Measurements from ENCODE around the gene TMEM132D.

Gene TMEM132D

GRCh38 chr12:129619271-129619670 is 284.6 kb downstream of the TMEM132D start:
- H3K27me3 ChIP-seq (ENCODE audit: control insufficient read depth, insufficient read depth, low read length): no peaks in the 10 kb centered on the region
- H3K9ac ChIP-seq (ENCODE audit: low read length): no peak overlapping the region
- no peak overlapping the region for H3K4me3 ChIP-seq (ENCODE audit: low read length)
- no peaks in the 10 kb centered on the region for H3K9me3 ChIP-seq (ENCODE audit: control insufficient read depth, low read length)
- H3K36me3 ChIP-seq (ENCODE audit: control insufficient read depth, insufficient read depth, low read length): no peaks in the 10 kb centered on the region
- H3K4me1 ChIP-seq (ENCODE audit: control insufficient read depth, insufficient read depth, low read length): no peaks in the 10 kb centered on the region

DNA sequence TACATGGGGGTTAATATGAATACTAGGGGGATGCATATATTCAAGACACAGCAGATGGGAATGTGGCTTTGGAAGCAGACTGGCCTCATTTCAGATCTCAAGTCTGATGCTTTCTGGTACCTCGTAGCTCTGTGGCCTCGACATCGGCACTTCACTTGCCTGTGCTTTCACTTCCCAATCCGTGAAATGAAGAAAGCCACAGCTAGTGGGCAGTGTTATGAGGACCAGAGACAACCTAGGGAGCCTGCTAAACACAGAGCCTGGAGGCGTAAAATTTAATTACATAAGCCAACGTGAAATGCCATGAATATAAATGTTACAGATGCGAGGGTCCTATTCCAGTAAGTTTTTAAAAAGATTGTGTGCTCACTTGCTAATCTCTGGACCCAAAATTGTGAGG is 286.0 kb downstream of the TMEM132D start:
- H3K9me3 ChIP-seq (ENCODE audit: control insufficient read depth, low read length): no peaks in the 10 kb centered on the region
- H3K4me1 ChIP-seq (ENCODE audit: control insufficient read depth, insufficient read depth, low read length): no peaks in the 10 kb centered on the region

GRCh38 chr12:129615001-129615400 is 288.8 kb downstream of the TMEM132D start:
- no peaks in the 10 kb centered on the region for H3K9me3 ChIP-seq (ENCODE audit: control insufficient read depth, low read length)
- no peak overlapping the region for H3K9ac ChIP-seq (ENCODE audit: low read length)
- no peaks in the 10 kb centered on the region for H3K27me3 ChIP-seq (ENCODE audit: control insufficient read depth, insufficient read depth, low read length)
- H3K4me1 ChIP-seq (ENCODE audit: control insufficient read depth, insufficient read depth, low read length): no peaks in the 10 kb centered on the region
- H3K4me3 ChIP-seq (ENCODE audit: low read length): no peak overlapping the region
- H3K36me3 ChIP-seq (ENCODE audit: control insufficient read depth, insufficient read depth, low read length): no peaks in the 10 kb centered on the region

More for the DNA sequence above, 286.0 kb downstream of the TMEM132D start:
- H3K27me3 ChIP-seq (ENCODE audit: control insufficient read depth, insufficient read depth, low read length): no peaks in the 10 kb centered on the region
- H3K9ac ChIP-seq (ENCODE audit: low read length): no peak overlapping the region
- no peak overlapping the region for H3K4me3 ChIP-seq (ENCODE audit: low read length)
- H3K36me3 ChIP-seq (ENCODE audit: control insufficient read depth, insufficient read depth, low read length): no peaks in the 10 kb centered on the region

DNA sequence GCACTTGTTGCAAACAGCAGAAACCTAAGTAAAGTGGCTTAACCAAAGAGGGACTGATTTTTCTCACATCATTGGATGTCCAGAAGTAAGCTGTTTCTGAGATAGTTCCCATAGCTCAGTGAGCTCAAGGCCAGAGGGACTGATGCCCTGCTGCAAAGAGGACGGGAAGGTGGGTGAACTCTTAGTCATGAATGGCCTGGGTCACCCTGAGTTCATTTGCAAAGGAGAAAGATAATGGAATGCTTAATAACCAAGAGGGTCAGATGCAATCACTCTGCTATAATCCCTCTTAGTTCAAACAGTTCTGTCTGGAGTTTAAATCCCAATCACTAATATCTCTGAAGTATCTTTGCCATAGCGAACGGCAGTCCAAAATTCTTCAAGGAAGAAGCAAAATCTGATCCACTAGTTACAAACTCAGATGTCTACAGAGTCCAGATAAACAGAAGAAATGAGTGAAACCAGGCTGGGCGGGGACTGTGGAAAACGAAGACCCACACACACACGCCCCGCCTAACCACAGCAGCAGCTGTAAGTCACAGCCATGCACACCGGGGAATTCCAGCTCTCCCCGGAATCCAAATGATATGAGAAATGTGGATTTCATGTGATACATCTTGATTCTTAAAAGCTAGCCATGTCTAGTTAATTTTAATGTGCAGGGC is 289.5 kb downstream of the TMEM132D start:
- no peak overlapping the region for H3K9ac ChIP-seq (ENCODE audit: low read length)
- H3K27me3 ChIP-seq (ENCODE audit: control insufficient read depth, insufficient read depth, low read length): no peaks in the 10 kb centered on the region
- no peak overlapping the region for H3K4me3 ChIP-seq (ENCODE audit: low read length)
- no peaks in the 10 kb centered on the region for H3K4me1 ChIP-seq (ENCODE audit: control insufficient read depth, insufficient read depth, low read length)
- no peaks in the 10 kb centered on the region for H3K36me3 ChIP-seq (ENCODE audit: control insufficient read depth, insufficient read depth, low read length)
- H3K9me3 ChIP-seq (ENCODE audit: control insufficient read depth, low read length): no peaks in the 10 kb centered on the region

- Histone ChIP-seq H3K4me3 (ENCODE audit: low read length) (no peak overlapping the region), H3K36me3 (ENCODE audit: control insufficient read depth, insufficient read depth, low read length) (no peaks in the 10 kb centered on the region), H3K9me3 (ENCODE audit: control insufficient read depth, low read length) (no peaks in the 10 kb centered on the region), H3K9ac (ENCODE audit: low read length) (no peak overlapping the region), H3K27me3 (ENCODE audit: control insufficient read depth, insufficient read depth, low read length) (no peaks in the 10 kb centered on the region), H3K4me1 (ENCODE audit: control insufficient read depth, insufficient read depth, low read length) (no peaks in the 10 kb centered on the region)
Measured at GRCh38 chr12:129613314-129613713, 290.5 kb downstream of the TMEM132D start.

DNA sequence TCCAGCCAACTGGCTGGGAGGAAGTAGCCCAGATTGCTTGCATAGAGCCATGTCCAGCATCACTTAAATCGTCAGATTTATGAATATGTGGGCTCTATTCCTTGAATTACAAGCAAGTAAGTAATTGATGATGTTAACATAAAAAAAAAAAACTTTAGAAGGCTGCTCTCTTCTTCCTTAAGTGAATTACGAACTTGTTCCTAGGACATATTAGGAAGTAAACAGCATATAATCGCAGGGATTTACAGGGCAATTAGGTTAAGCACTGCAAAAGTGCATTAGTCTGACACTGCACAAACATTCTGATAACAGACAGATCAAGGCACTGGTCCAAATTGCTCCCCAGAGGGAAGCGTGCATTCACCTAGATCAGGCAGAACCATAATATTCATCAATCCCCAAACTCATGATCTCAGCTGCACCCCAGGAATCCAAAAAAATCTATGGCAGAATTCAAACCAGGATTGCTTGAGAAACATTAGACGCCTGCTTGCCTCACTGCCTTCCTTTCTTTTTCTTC is 293.2 kb downstream of the TMEM132D start:
- no peak overlapping the region for H3K9ac ChIP-seq (ENCODE audit: low read length)
- no peaks in the 10 kb centered on the region for H3K4me1 ChIP-seq (ENCODE audit: control insufficient read depth, insufficient read depth, low read length)
- H3K4me3 ChIP-seq (ENCODE audit: low read length): no peak overlapping the region
- no peaks in the 10 kb centered on the region for H3K9me3 ChIP-seq (ENCODE audit: control insufficient read depth, low read length)
- no peaks in the 10 kb centered on the region for H3K27me3 ChIP-seq (ENCODE audit: control insufficient read depth, insufficient read depth, low read length)
- H3K36me3 ChIP-seq (ENCODE audit: control insufficient read depth, insufficient read depth, low read length): no peaks in the 10 kb centered on the region

GRCh38 chr12:129607756-129608155 is 296.1 kb downstream of the TMEM132D start:
- Histone ChIP-seq H3K4me3 (ENCODE audit: low read length) (no peak overlapping the region), H3K36me3 (ENCODE audit: control insufficient read depth, insufficient read depth, low read length) (no peaks in the 10 kb centered on the region), H3K4me1 (ENCODE audit: control insufficient read depth, insufficient read depth, low read length) (no peaks in the 10 kb centered on the region), H3K27me3 (ENCODE audit: control insufficient read depth, insufficient read depth, low read length) (no peaks in the 10 kb centered on the region), H3K9ac (ENCODE audit: low read length) (no peak overlapping the region), H3K9me3 (ENCODE audit: control insufficient read depth, low read length) (no peaks in the 10 kb centered on the region)

- H3K9me3 ChIP-seq (ENCODE audit: control insufficient read depth, low read length): no peaks in the 10 kb centered on the region
- no peak overlapping the region for H3K9ac ChIP-seq (ENCODE audit: low read length)
- H3K36me3 ChIP-seq (ENCODE audit: control insufficient read depth, insufficient read depth, low read length): no peaks in the 10 kb centered on the region
- H3K4me1 ChIP-seq (ENCODE audit: control insufficient read depth, insufficient read depth, low read length): no peaks in the 10 kb centered on the region
- no peaks in the 10 kb centered on the region for H3K27me3 ChIP-seq (ENCODE audit: control insufficient read depth, insufficient read depth, low read length)
- no peak overlapping the region for H3K4me3 ChIP-seq (ENCODE audit: low read length)
Measured at GRCh38 chr12:129607301-129607700, 296.5 kb downstream of the TMEM132D start.

DNA sequence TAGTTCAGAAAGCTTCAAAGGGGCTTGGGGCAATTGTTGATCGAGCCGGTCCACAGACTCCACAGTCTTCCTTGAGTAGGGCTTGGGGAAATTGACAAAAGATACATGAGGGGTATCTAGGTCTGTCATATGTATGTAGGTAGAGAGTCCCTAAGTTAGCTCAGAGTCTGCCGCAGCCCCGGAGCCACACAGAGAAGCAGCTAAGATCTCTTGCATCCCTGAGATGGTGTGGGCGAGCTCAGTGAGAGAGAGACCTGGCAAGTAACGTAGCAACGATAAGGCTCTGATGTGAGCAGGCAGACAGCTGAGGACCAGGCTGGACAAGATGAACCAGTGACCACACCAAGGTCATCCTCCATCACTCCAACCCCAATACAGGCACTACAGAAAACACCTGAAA is 297.6 kb downstream of the TMEM132D start:
- no peaks in the 10 kb centered on the region for H3K27me3 ChIP-seq (ENCODE audit: control insufficient read depth, insufficient read depth, low read length)
- no peak overlapping the region for H3K4me3 ChIP-seq (ENCODE audit: low read length)
- no peak overlapping the region for H3K9ac ChIP-seq (ENCODE audit: low read length)
- no peaks in the 10 kb centered on the region for H3K9me3 ChIP-seq (ENCODE audit: control insufficient read depth, low read length)
- no peaks in the 10 kb centered on the region for H3K4me1 ChIP-seq (ENCODE audit: control insufficient read depth, insufficient read depth, low read length)
- no peaks in the 10 kb centered on the region for H3K36me3 ChIP-seq (ENCODE audit: control insufficient read depth, insufficient read depth, low read length)

DNA sequence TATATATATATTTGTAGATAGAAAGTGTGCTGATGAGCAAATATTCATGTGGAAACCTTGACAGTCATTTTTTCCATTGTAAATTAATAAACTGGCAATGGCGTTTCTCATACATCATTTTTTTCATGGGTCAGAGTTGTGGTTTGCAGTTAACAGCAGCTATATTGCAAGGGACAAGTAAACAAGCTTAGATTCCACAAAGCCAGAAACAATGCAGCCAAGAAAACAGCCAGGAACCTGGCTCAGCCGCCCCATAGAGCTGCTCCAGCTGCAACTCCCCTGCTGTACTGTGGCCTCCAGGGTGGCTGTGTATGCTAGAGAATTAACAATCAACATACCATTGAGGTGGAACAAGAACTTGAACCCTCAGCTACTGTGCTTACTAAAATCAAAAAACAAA is 298.2 kb downstream of the TMEM132D start:
- Histone ChIP-seq H3K36me3 (ENCODE audit: control insufficient read depth, insufficient read depth, low read length) (no peaks in the 10 kb centered on the region), H3K27me3 (ENCODE audit: control insufficient read depth, insufficient read depth, low read length) (no peaks in the 10 kb centered on the region), H3K9ac (ENCODE audit: low read length) (no peak overlapping the region), H3K9me3 (ENCODE audit: control insufficient read depth, low read length) (no peaks in the 10 kb centered on the region), H3K4me3 (ENCODE audit: low read length) (no peak overlapping the region), H3K4me1 (ENCODE audit: control insufficient read depth, insufficient read depth, low read length) (no peaks in the 10 kb centered on the region)

- H3K36me3 ChIP-seq (ENCODE audit: control insufficient read depth, insufficient read depth, low read length): no peaks in the 10 kb centered on the region
- H3K27me3 ChIP-seq (ENCODE audit: control insufficient read depth, insufficient read depth, low read length): no peaks in the 10 kb centered on the region
- H3K9ac ChIP-seq (ENCODE audit: low read length): no peak overlapping the region
- H3K9me3 ChIP-seq (ENCODE audit: control insufficient read depth, low read length): peaks cover 3% of the 10 kb centered on the region
- H3K4me1 ChIP-seq (ENCODE audit: control insufficient read depth, insufficient read depth, low read length): no peaks in the 10 kb centered on the region
- H3K4me3 ChIP-seq (ENCODE audit: low read length): no peak overlapping the region
Measured at GRCh38 chr12:129604506-129604905, 299.3 kb downstream of the TMEM132D start.

DNA sequence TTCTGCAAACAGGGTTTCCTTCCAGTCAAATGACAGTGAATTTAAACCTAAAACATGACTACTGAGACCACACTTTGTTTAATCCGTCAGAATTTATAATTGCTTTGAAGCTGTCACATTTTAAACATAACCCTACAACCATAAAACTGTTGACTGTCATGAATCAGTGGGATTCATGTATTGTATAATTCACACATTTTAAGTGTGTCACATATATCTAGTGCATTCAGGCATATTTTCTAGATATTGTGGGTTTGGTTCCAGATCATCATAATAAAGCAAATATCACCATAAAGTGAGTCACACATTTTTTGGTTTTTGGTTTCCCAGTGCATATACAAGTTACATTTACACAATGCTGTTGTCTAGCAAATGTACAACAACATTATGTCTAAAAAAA is 304.4 kb downstream of the TMEM132D start:
- H3K36me3 ChIP-seq (ENCODE audit: control insufficient read depth, insufficient read depth, low read length): no peaks in the 10 kb centered on the region
- H3K4me3 ChIP-seq (ENCODE audit: low read length): no peak overlapping the region
- H3K4me1 ChIP-seq (ENCODE audit: control insufficient read depth, insufficient read depth, low read length): no peaks in the 10 kb centered on the region
- no peak overlapping the region for H3K9ac ChIP-seq (ENCODE audit: low read length)
- H3K27me3 ChIP-seq (ENCODE audit: control insufficient read depth, insufficient read depth, low read length): no peaks in the 10 kb centered on the region
- H3K9me3 ChIP-seq (ENCODE audit: control insufficient read depth, low read length): peaks cover 3% of the 10 kb centered on the region

DNA sequence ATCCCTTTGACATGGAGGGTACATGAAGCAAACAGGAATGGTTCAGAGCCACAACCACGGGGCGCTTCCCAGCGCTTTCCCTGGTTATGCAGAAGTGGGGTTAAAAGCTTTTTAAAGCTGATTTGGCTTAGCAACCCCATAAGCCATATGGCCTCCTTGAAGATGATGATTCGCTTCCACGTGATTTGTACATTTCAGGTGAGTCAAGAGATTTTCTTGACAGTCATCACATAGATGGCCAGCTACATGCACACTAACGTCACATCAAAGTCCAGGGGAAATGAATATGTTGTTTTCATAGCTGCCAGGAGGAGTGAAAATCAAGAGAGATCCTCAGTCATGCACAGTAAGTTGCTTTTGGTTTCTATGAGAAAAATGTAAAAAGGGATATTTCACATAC is 309.7 kb downstream of the TMEM132D start:
- H3K36me3 ChIP-seq (ENCODE audit: control insufficient read depth, insufficient read depth, low read length): no peaks in the 10 kb centered on the region
- H3K4me3 ChIP-seq (ENCODE audit: low read length): no peak overlapping the region
- no peaks in the 10 kb centered on the region for H3K4me1 ChIP-seq (ENCODE audit: control insufficient read depth, insufficient read depth, low read length)
- no peaks in the 10 kb centered on the region for H3K9me3 ChIP-seq (ENCODE audit: control insufficient read depth, low read length)
- H3K27me3 ChIP-seq (ENCODE audit: control insufficient read depth, insufficient read depth, low read length): no peaks in the 10 kb centered on the region
- no peak overlapping the region for H3K9ac ChIP-seq (ENCODE audit: low read length)
